Parathyroid adenoma (tissue), 2 donors: ENCODE results near the gene GHR.

Experiments
- H2AFZ ChIP-seq: fragments of 300-600 bp; sonication (generic); one replicate; pipeline ENCODE4 v1.7.0; 2017; ENCODE audit warnings: antibody characterized with exemption, mild to moderate bottlenecking
- H3K27ac ChIP-seq: fragments of 300-600 bp; sonication (generic); one replicate; pipeline ENCODE4 v1.7.0; 2017
- H3K27me3 ChIP-seq: fragments of 300-600 bp; sonication (generic); one replicate; pipeline ENCODE4 v1.7.0; 2017; ENCODE audit warnings: low read length; ENCODE audit not compliant: control insufficient read depth, insufficient read depth
- H3K36me3 ChIP-seq: fragments of 300-600 bp; sonication (generic); one replicate; pipeline ENCODE4 v1.7.0; 2017; ENCODE audit warnings: low read length; ENCODE audit not compliant: control insufficient read depth, insufficient read depth
- H3K4me1 ChIP-seq: fragments of 300-600 bp; sonication (generic); one replicate; pipeline ENCODE4 v1.7.0; 2017; ENCODE audit warnings: control low read depth
- H3K4me2 ChIP-seq: fragments of 300-600 bp; sonication (generic); one replicate; pipeline ENCODE4 v1.7.0; 2017; ENCODE audit warnings: low read length
- H3K4me3 ChIP-seq: fragments of 300-600 bp; sonication (generic); one replicate; pipeline ENCODE4 v1.7.0; 2017; ENCODE audit warnings: low read depth, low read length
- H3K79me2 ChIP-seq: fragments of 300-600 bp; sonication (generic); one replicate; pipeline ENCODE4 v1.7.0; 2017; ENCODE audit warnings: control low read depth
- H3K9ac ChIP-seq: fragments of 300-600 bp; sonication (generic); one replicate; pipeline ENCODE4 v1.7.0; 2017; ENCODE audit warnings: mild to moderate bottlenecking
- H3K9me3 ChIP-seq: fragments of 300-600 bp; sonication (generic); one replicate; pipeline ENCODE4 v1.7.0; 2017; ENCODE audit warnings: low read length; ENCODE audit not compliant: control insufficient read depth
- CTCF ChIP-seq: fragments of 300-600 bp; sonication (generic); IDR thresholded peaks from one replicate; pipeline ENCODE4 v1.7.0; 2017; ENCODE audit warnings: antibody characterized with exemption, mild to moderate bottlenecking
- donor health status: primary hyperparathyroidism.

Gene GHR

GRCh38 chr5:42591015-42591414, 167.8 kb downstream of the GHR start:
- no peak for TF ChIP-seq CTCF
- Histone ChIP-seq H3K36me3 (no peaks in the 10 kb centered on the region), H3K9me3 (no peaks in the 10 kb centered on the region), H3K4me1 (peaks cover 22% of the 10 kb centered on the region), H3K4me2 (no peak overlapping the region), H3K9ac (no peak overlapping the region), H3K27me3 (no peaks in the 10 kb centered on the region), H2AFZ (peak overlapping the region; percentile 0), H3K4me3 (no peak overlapping the region), H3K27ac (no peak overlapping the region), H3K79me2 (no peaks in the 10 kb centered on the region)

GRCh38 chr5:42592401-42593140, 169.3 kb downstream of the GHR start:
- H3K36me3 ChIP-seq: no peaks in the 10 kb centered on the region
- no peak overlapping the region for H3K4me3 ChIP-seq
- no peak overlapping the region for H3K4me2 ChIP-seq
- no peaks in the 10 kb centered on the region for H3K9me3 ChIP-seq
- H3K27me3 ChIP-seq: no peaks in the 10 kb centered on the region
- no peak overlapping the region for H3K27ac ChIP-seq
- no peak for TF ChIP-seq CTCF
- no peak overlapping the region for H2AFZ ChIP-seq
- H3K4me1 ChIP-seq: peaks cover 9% of the 10 kb centered on the region
- no peaks in the 10 kb centered on the region for H3K79me2 ChIP-seq
- no peak overlapping the region for H3K9ac ChIP-seq

GRCh38 chr5:42593591-42593990, 170.4 kb downstream of the GHR start:
- H3K4me3 ChIP-seq: no peak overlapping the region

GRCh38 chr5:42595597-42595996, 172.4 kb downstream of the GHR start:
- no peak for TF ChIP-seq CTCF
- H2AFZ ChIP-seq: no peak overlapping the region
- no peak overlapping the region for H3K9ac ChIP-seq
- H3K9me3 ChIP-seq: no peaks in the 10 kb centered on the region
- peaks cover 10% of the 10 kb centered on the region for H3K4me1 ChIP-seq
- H3K27ac ChIP-seq: no peak overlapping the region
- no peaks in the 10 kb centered on the region for H3K36me3 ChIP-seq
- H3K4me3 ChIP-seq: no peak overlapping the region
- H3K79me2 ChIP-seq: no peaks in the 10 kb centered on the region
- H3K27me3 ChIP-seq: no peaks in the 10 kb centered on the region
- H3K4me2 ChIP-seq: no peak overlapping the region

More at GRCh38 chr5:42593591-42593990, 170.4 kb downstream of the GHR start:
- H3K79me2 ChIP-seq: no peaks in the 10 kb centered on the region
- no peaks in the 10 kb centered on the region for H3K27me3 ChIP-seq
- H3K27ac ChIP-seq: no peak overlapping the region
- peaks cover 4% of the 10 kb centered on the region for H3K4me1 ChIP-seq
- H3K4me2 ChIP-seq: no peak overlapping the region
- H3K9ac ChIP-seq: no peak overlapping the region
- H3K9me3 ChIP-seq: no peaks in the 10 kb centered on the region
- no peaks in the 10 kb centered on the region for H3K36me3 ChIP-seq
- no peak overlapping the region for H2AFZ ChIP-seq
- TF ChIP-seq CTCF: no peak

- Histone ChIP-seq H3K27ac (no peak overlapping the region), H3K79me2 (no peaks in the 10 kb centered on the region), H3K36me3 (no peaks in the 10 kb centered on the region), H3K4me2 (no peak overlapping the region), H3K9ac (no peak overlapping the region), H3K9me3 (no peaks in the 10 kb centered on the region), H3K4me1 (peaks cover 6% of the 10 kb centered on the region), H3K4me3 (no peak overlapping the region), H3K27me3 (no peaks in the 10 kb centered on the region), H2AFZ (no peak overlapping the region)
- no peak for TF ChIP-seq CTCF
Observed at GRCh38 chr5:42596817-42597216, 173.6 kb downstream of the GHR start.
